ENCODE measurements around the gene PTPRE.

DNA sequence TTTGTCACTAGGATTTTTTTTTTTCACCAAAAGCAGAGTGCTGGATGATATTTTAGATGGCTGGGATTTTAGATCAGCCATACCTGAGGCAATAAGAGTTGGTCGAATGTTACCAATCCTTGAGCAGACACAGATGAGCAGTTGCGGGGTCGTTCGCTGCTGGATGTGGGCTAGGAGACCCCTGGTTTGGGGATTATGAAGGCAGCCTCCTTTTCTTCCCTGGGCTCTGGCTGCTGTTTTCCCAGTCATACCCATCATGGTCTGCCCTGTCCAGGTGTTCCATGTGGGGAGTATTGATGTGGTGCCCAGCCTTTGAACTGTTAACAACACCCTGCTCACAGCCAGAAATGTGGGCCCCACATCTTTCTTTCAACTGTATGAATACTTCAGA is 5.0 kb downstream of the PTPRE start:
- no peak for TF ChIP-seq NFIC (IDR thresholded peaks at IDR 0.05; ENCODE audit: low read depth, low read length)
- TF ChIP-seq EP300 (IDR thresholded peaks at IDR 0.05; ENCODE audit: borderline replicate concordance in 1 of 2, control insufficient read depth in 1 of 2, low read depth in 2 of 2, low read length in 2 of 2): no peak
- TF ChIP-seq, protein P1, sequence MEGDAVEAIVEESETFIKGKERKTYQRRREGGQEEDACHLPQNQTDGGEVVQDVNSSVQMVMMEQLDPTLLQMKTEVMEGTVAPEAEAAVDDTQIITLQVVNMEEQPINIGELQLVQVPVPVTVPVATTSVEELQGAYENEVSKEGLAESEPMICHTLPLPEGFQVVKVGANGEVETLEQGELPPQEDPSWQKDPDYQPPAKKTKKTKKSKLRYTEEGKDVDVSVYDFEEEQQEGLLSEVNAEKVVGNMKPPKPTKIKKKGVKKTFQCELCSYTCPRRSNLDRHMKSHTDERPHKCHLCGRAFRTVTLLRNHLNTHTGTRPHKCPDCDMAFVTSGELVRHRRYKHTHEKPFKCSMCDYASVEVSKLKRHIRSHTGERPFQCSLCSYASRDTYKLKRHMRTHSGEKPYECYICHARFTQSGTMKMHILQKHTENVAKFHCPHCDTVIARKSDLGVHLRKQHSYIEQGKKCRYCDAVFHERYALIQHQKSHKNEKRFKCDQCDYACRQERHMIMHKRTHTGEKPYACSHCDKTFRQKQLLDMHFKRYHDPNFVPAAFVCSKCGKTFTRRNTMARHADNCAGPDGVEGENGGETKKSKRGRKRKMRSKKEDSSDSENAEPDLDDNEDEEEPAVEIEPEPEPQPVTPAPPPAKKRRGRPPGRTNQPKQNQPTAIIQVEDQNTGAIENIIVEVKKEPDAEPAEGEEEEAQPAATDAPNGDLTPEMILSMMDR (IDR thresholded peaks at IDR 0.05 in 2 of 3, conservative IDR thresholded peaks at IDR 0.05 in 1 of 3; ENCODE audit: control insufficient read depth in 2 of 3, extremely low read depth in 1 of 3, insufficient read depth in 1 of 3, low read depth in 3 of 3, low read length in 3 of 3): no peak
- no peak for TF ChIP-seq ATF7 (IDR thresholded peaks at IDR 0.05; ENCODE audit: low read depth)
